GM23338 (cell line): Measurements from ENCODE around the gene GADD45B. TPM values are rescaled to one million over a fixed set of nuclear protein-coding genes. Genes with fewer than 3 reads are reported as not detected.

Experiments
- ATAC-seq: fragments of 200-7000 bp; cut with Tn5 transposase; 3 replicates; pipeline ENCODE4 v1.9.1; 2020
- DNase-seq: peaks from one replicate; pipeline ENCODE4 v3.0.0-alpha.2; 2015; ENCODE audit warnings: low spot score
- H2AFZ ChIP-seq: fragments of 200-600 bp; sonication (generic); 2 replicates; pipeline ENCODE4 v1.8.0; 2016; ENCODE audit warnings: antibody characterized with exemption, mild to moderate bottlenecking, moderate library complexity
- H3F3A ChIP-seq: fragments of 200-600 bp; sonication (generic); replicated peaks from 2 replicates; pipeline ENCODE4 v1.8.0; 2017; ENCODE audit warnings: antibody characterized with exemption, mixed run types, low read depth
- H3K27ac ChIP-seq: fragments of 200-600 bp; sonication (generic); 2 replicates; pipeline ENCODE4 v1.6.1; 2016; ENCODE audit warnings: low read depth
- H3K27me3 ChIP-seq: fragments of 200-600 bp; sonication (generic); 2 replicates; pipeline ENCODE4 v1.8.0; 2016; ENCODE audit warnings: mild to moderate bottlenecking, mixed run types, moderate library complexity; ENCODE audit not compliant: insufficient read depth
- H3K36me3 ChIP-seq: fragments of 200-600 bp; sonication (generic); 2 replicates; pipeline ENCODE4 v1.8.0; 2016; ENCODE audit warnings: mild to moderate bottlenecking; ENCODE audit not compliant: insufficient read depth
- H3K4me1 ChIP-seq: fragments of 200-600 bp; sonication (generic); 2 replicates; pipeline ENCODE4 v1.8.0; 2016; ENCODE audit warnings: mild to moderate bottlenecking, moderate library complexity; ENCODE audit not compliant: insufficient read depth
- H3K4me2 ChIP-seq: fragments of 200-600 bp; sonication (generic); 2 replicates; pipeline ENCODE4 v1.7.1; 2017; ENCODE audit warnings: mixed run types
- H3K4me3 ChIP-seq: fragments of 200-600 bp; sonication (generic); 2 replicates; pipeline ENCODE4 v1.6.1; 2016; ENCODE audit warnings: mixed run types
- H3K79me2 ChIP-seq: fragments of 200-600 bp; sonication (generic); replicated peaks from 2 replicates; pipeline ENCODE4 v1.8.0; 2017; ENCODE audit warnings: mild to moderate bottlenecking; ENCODE audit not compliant: insufficient read depth
- H3K9me2 ChIP-seq: fragments of 200-600 bp; sonication (generic); 2 replicates; pipeline ENCODE4 v1.8.0; 2017; ENCODE audit not compliant: insufficient read depth
- H4K20me1 ChIP-seq: fragments of 200-600 bp; sonication (generic); replicated peaks from 2 replicates; pipeline ENCODE4 v1.8.0; 2017; ENCODE audit warnings: mild to moderate bottlenecking; ENCODE audit not compliant: insufficient read depth
- H3K27ac Mint-ChIP-seq: 2 replicates; pipeline ENCODE4 v1.8.0; 2020; ENCODE audit warnings: inconsistent platforms, mild to moderate bottlenecking, moderate library complexity, mixed read lengths
- H3K27me3 Mint-ChIP-seq: 3 replicates; pipeline ENCODE4 v1.8.0; 2022; ENCODE audit warnings: low read depth, mild to moderate bottlenecking, moderate library complexity, mixed read lengths, inconsistent platforms; ENCODE audit not compliant: insufficient read depth, poor library complexity
- H3K36me3 Mint-ChIP-seq: 3 replicates; pipeline ENCODE4 v1.8.0; 2021; ENCODE audit warnings: low read depth, mild to moderate bottlenecking, inconsistent platforms, moderate library complexity, mixed read lengths
- H3K4me1 Mint-ChIP-seq: 3 replicates; pipeline ENCODE4 v1.8.0; 2020; ENCODE audit warnings: mild to moderate bottlenecking, inconsistent platforms, mixed read lengths
- H3K4me3 Mint-ChIP-seq: 3 replicates; pipeline ENCODE4 v1.8.0; 2021; ENCODE audit warnings: moderate library complexity, mild to moderate bottlenecking, inconsistent platforms, mixed read lengths
- H3K9me3 Mint-ChIP-seq: 3 replicates; pipeline ENCODE4 v1.8.0; 2020; ENCODE audit warnings: moderate library complexity, mild to moderate bottlenecking, inconsistent platforms, mixed read lengths
- CTCF ChIP-seq, 2 experiments: fragments of 200-600 bp in 1 of 2; sonication (generic) in 1 of 2; conservative IDR thresholded peaks; 2 replicates each; pipeline versions ENCODE4 v1.5.1 to v1.6.1; 2016 to 2017; ENCODE audit warnings: antibody characterized with exemption in 2 of 2, low read depth in 2 of 2, mild to moderate bottlenecking in 2 of 2, moderate library complexity in 1 of 2
- JUNB ChIP-seq: IDR thresholded peaks from one replicate; pipeline ENCODE4 v1.6.1; 2016; ENCODE audit warnings: antibody characterized with exemption; ENCODE audit not compliant: unreplicated experiment
- ZNF462 ChIP-seq: fragments of 250-450 bp; sonication (Bioruptor Pico); IDR thresholded peaks from 2 replicates; pipeline ENCODE4 v1.5.0; 2020; ENCODE audit warnings: mild to moderate bottlenecking, moderate library complexity
- polyA plus RNA-seq: library from polyadenylated mRNA; unstranded; fragments of >200 nt; fragmentation: Nextera tagmentation; extraction: Ambion mirVana; gene quantifications from 2 replicates; pipeline ENCODE4 v1.2.1, GENCODE V29; 2016
- total RNA-seq: library from RNA; depleted of rRNA; stranded (reverse); fragments of >200 nt; shearing (Covaris generic); gene quantifications from 2 replicates; pipeline ENCODE4 v1.2.3, GENCODE V29; 2014

GADD45B gene
- total and polyA plus RNA-seq, 2 experiments from 2014 or later = 12.3 to 16.6 TPM

GRCh38 chr19:2477732-2478191 lies 1.8 kb downstream of the GADD45B start:
- no peak for TF ChIP-seq JUNB
- Histone ChIP-seq H3K79me2 (peaks cover 8% of the 10 kb centered on the region; the same call in 1 of the 2 replicates), H3K27me3 (peaks cover 49% of the 10 kb centered on the region), H3K9me2 (no peaks in the 10 kb centered on the region), H3K4me2 (peak overlapping the region; percentile 99), H3K4me1 (peaks cover 10% of the 10 kb centered on the region; the same call in 1 of the 2 replicates), H4K20me1 (peaks cover 8% of the 10 kb centered on the region), H3F3A (peaks cover 15% of the 10 kb centered on the region; the same call in 1 of the 2 replicates), H3K36me3 (no peaks in the 10 kb centered on the region), H2AFZ (no peak overlapping the region), H3K4me3 (peak overlapping the region; percentile 99), H3K27ac (no peak overlapping the region)
- H3K27ac Mint-ChIP-seq = no peak overlapping the region
- peaks cover 7% of the 10 kb centered on the region for H3K36me3 Mint-ChIP-seq
- H3K9me3 Mint-ChIP-seq = peaks cover 14% of the 10 kb centered on the region
- peaks cover 54% of the 10 kb centered on the region for H3K27me3 Mint-ChIP-seq
- H3K4me3 Mint-ChIP-seq = peak overlapping the region; percentile 93
- H3K4me1 Mint-ChIP-seq = peaks cover 20% of the 10 kb centered on the region; the same call in 2 of the 3 replicates
- ATAC-seq (no peak), DNase-seq (no peak)

GRCh38 chr19:2478278-2478755 lies 2.4 kb downstream of the GADD45B start:
- H3K27me3 ChIP-seq = peaks cover 49% of the 10 kb centered on the region
- peaks cover 8% of the 10 kb centered on the region for H4K20me1 ChIP-seq
- no peak overlapping the region for H2AFZ ChIP-seq
- H3K27ac Mint-ChIP-seq = no peak overlapping the region
- no peak overlapping the region for H3K27ac ChIP-seq
- no peaks in the 10 kb centered on the region for H3K36me3 ChIP-seq
- peaks cover 8% of the 10 kb centered on the region; the same call in 1 of the 2 replicates for H3K79me2 ChIP-seq
- no peaks in the 10 kb centered on the region for H3K9me2 ChIP-seq
- H3K4me1 ChIP-seq = peaks cover 10% of the 10 kb centered on the region; the same call in 1 of the 2 replicates
- peaks cover 52% of the 10 kb centered on the region for H3K27me3 Mint-ChIP-seq
- peak overlapping the region; percentile 93 for H3K4me3 Mint-ChIP-seq
- peak; percentile 7 for ATAC-seq
- peaks cover 7% of the 10 kb centered on the region for H3K36me3 Mint-ChIP-seq
- peak; percentile 78 for DNase-seq
- H3K9me3 Mint-ChIP-seq = peaks cover 19% of the 10 kb centered on the region
- peaks cover 20% of the 10 kb centered on the region; the same call in 2 of the 3 replicates for H3K4me1 Mint-ChIP-seq
- no peak for TF ChIP-seq ZNF462 (CRISPR knock-in tag)
- TF ChIP-seq CTCF (conservative IDR thresholded peaks at IDR 0.05; ENCODE audit: low read depth in 2 of 2) = 0 out of 4 replicates have a peak, but pooled peaks of 1 of the 2 experiments have one; percentile 3
- H3K4me3 ChIP-seq = peak overlapping the region; percentile 99
- peak overlapping the region; percentile 99 for H3K4me2 ChIP-seq
- H3F3A ChIP-seq = 0 out of 2 replicates have a peak, but pooled peaks cover 15% of the 10 kb centered on the region
